Thoracic aorta (tissue), 2 donors: ENCODE measurements around the gene MAB21L1. TPM values are rescaled to one million over a fixed set of nuclear protein-coding genes. Genes with fewer than 3 reads are reported as not detected.

Experiments
- ATAC-seq: fragments of 150-250 bp; one replicate; pipeline ENCODE4 v1.8.0; 2017; ENCODE audit warnings: low read depth; ENCODE audit not compliant: insufficient number of reproducible peaks, low FRiP score
- DNase-seq: peaks from one replicate; pipeline ENCODE4 v3.0.0-alpha.2; 2020; ENCODE audit warnings: low spot score
- H3K27ac ChIP-seq, 2 donors: fragments of 200-600 bp; sonication (generic); 1 replicate in 1 of 2; 2 replicates in 1 of 2; pipeline ENCODE4 v1.5.1; 2016; ENCODE audit warnings: mild to moderate bottlenecking in 2 of 2, moderate library complexity in 2 of 2
- H3K27me3 ChIP-seq: fragments of 200-600 bp; sonication (generic); replicated peaks from 2 replicates; pipeline ENCODE4 v1.6.0; 2016; ENCODE audit warnings: mild to moderate bottlenecking; ENCODE audit not compliant: insufficient read depth
- H3K36me3 ChIP-seq: fragments of 200-600 bp; sonication (generic); one replicate; pipeline ENCODE4 v1.5.1; 2016
- H3K4me1 ChIP-seq, 2 donors: fragments of 200-600 bp; sonication (generic); 1 replicate in 1 of 2; 2 replicates in 1 of 2; pipeline versions ENCODE4 v1.5.1 to v1.6.0; 2016; ENCODE audit warnings: low read depth in 2 of 2, mild to moderate bottlenecking in 1 of 2; ENCODE audit not compliant: control insufficient read depth in 1 of 2
- H3K4me3 ChIP-seq: fragments of 200-600 bp; sonication (generic); 2 replicates; pipeline ENCODE4 v1.5.1; 2016; ENCODE audit warnings: mild to moderate bottlenecking
- H3K9me3 ChIP-seq: fragments of 200-600 bp; sonication (generic); 2 replicates; pipeline ENCODE4 v1.5.1; 2016
- total RNA-seq, 2 donors: library from RNA; depleted of rRNA; stranded (reverse); fragments of >200 nt; gene quantifications; one replicate each; pipeline versions ENCODE4 v1.1.0 to v1.2.3, GENCODE V29; 2016
- TF ChIP-seq, protein P1 (sequence below): fragments of 200-600 bp; sonication (generic); IDR thresholded peaks from one replicate; pipeline ENCODE4 v1.5.1; 2019; ENCODE audit warnings: antibody characterized with exemption

MAB21L1 gene
- total RNA-seq, 2 donors from 2014 or later, result 0.63 to 1.1 TPM

DNA sequence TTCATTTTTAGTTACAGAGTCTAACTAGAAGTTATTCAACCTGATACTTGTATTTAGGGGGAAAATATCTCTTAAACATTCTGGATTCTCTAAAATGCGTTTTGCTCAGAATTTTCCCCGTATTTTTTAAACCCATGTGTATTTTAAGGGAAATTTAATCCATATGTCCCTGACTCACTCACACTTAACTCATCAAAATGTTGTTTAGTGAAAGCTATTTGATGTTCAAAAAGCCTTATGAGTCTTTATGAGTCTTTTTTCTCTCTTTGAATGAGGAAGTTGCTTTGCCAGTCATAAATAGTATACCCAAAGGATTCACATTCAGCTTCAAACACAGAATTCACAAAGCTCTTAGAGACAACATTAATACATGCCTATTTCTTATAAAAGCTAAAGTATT is 16.4 kb downstream of the MAB21L1 start:
- H3K27ac ChIP-seq, result no peak overlapping the region
- no peak for DNase-seq
- H3K36me3 ChIP-seq, result no peaks in the 10 kb centered on the region
- TF ChIP-seq, protein P1, sequence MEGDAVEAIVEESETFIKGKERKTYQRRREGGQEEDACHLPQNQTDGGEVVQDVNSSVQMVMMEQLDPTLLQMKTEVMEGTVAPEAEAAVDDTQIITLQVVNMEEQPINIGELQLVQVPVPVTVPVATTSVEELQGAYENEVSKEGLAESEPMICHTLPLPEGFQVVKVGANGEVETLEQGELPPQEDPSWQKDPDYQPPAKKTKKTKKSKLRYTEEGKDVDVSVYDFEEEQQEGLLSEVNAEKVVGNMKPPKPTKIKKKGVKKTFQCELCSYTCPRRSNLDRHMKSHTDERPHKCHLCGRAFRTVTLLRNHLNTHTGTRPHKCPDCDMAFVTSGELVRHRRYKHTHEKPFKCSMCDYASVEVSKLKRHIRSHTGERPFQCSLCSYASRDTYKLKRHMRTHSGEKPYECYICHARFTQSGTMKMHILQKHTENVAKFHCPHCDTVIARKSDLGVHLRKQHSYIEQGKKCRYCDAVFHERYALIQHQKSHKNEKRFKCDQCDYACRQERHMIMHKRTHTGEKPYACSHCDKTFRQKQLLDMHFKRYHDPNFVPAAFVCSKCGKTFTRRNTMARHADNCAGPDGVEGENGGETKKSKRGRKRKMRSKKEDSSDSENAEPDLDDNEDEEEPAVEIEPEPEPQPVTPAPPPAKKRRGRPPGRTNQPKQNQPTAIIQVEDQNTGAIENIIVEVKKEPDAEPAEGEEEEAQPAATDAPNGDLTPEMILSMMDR, result no peak
- no peak overlapping the region for H3K4me3 ChIP-seq
- no peaks in the 10 kb centered on the region for H3K9me3 ChIP-seq
- no peaks in the 10 kb centered on the region for H3K27me3 ChIP-seq
- H3K4me1 ChIP-seq, result no peaks in the 10 kb centered on the region
- ATAC-seq, result no peak

DNA sequence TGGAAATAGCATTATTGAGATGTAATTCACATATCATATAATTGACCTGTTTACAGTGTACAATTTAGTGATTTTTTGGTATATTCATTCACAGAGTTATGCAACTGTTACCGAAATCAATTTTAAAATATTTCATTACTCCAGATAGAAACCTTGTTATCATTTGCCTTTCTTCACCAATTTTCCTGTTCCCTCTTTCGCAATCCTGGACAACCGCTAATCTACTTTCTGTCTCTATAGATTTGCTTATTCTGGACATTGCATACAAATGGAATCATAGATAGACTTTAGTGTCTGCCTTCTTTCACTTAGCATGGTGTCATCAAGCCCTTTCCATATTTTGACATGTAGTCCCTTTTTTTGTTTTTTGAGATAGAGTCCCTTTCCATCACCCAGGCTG is 19.2 kb downstream of the MAB21L1 start:
- H3K27ac ChIP-seq, result no peak overlapping the region
- no peak for ATAC-seq
- no peaks in the 10 kb centered on the region for H3K36me3 ChIP-seq
- no peaks in the 10 kb centered on the region for H3K27me3 ChIP-seq
- H3K4me1 ChIP-seq, result no peaks in the 10 kb centered on the region
- no peak for DNase-seq
- H3K9me3 ChIP-seq, result no peaks in the 10 kb centered on the region
- H3K4me3 ChIP-seq, result no peak overlapping the region
- TF ChIP-seq, protein P1, result no peak

DNA sequence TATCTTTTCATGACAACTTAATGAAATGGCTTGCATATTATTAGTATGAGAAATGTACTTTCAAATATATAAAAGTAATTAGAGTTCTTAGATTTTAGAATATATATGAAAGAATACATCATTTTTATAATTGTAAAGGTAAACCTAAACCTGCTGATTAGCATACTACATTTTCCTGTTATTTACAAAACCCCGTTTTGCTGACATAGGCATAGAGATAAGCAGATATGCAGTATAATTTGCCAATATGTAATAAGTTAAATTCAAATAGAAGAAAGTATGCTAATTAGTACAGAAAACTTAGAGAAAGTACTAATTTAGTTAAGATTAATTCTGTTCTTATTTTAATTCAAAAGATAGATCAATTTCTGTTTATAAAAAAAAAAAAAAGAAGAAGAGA is 21.5 kb downstream of the MAB21L1 start:
- no peaks in the 10 kb centered on the region for H3K4me1 ChIP-seq
- H3K27ac ChIP-seq, result no peak overlapping the region
- ATAC-seq (no peak), DNase-seq (no peak)
- no peak overlapping the region for H3K4me3 ChIP-seq
- H3K27me3 ChIP-seq, result no peaks in the 10 kb centered on the region
- no peaks in the 10 kb centered on the region for H3K36me3 ChIP-seq
- no peaks in the 10 kb centered on the region for H3K9me3 ChIP-seq
- TF ChIP-seq, protein P1, result no peak

DNA sequence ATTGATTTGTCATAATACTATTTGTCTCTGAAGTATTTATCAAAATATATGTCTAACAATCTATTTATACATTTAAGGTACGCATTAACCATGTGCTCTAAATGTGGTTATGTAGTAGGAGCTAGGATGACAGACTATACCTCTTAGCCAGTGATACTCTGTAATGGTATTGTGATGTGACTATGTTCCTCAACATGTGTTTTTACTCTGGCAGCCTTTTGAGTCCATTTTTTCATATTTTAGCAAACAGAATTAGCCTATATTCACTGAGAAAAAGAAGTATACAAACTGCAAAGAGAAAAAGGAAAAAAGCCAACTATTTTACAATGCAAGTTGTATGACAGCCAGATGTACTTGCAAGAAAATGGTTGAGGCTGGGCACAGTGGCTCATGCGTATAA is 26.7 kb downstream of the MAB21L1 start:
- H3K4me3 ChIP-seq, result no peak overlapping the region
- H3K36me3 ChIP-seq, result no peaks in the 10 kb centered on the region
- H3K27me3 ChIP-seq, result no peaks in the 10 kb centered on the region
- TF ChIP-seq, protein P1, result no peak
- H3K9me3 ChIP-seq, result no peaks in the 10 kb centered on the region
- no peak overlapping the region for H3K27ac ChIP-seq
- no peak for ATAC-seq
- DNase-seq, result no peak
- no peaks in the 10 kb centered on the region for H3K4me1 ChIP-seq

DNA sequence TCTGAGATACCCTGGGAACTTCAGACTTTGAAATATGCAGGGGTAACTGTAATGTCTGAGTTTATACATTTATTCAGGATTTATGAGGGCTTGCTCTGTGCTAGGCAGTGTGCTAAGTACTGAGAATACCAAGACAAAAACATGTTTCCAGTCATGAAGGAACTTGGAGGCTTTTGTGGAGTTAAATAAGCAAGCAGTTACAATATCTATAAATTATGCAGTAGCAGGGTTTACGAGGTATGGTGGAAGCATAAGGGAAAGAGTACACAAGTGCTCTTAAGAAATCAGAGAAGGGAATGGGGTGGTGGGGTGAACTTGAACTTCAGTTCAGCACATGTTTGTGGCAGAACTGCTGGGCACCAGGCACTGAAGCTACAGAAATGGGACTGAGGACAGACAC is 28.0 kb downstream of the MAB21L1 start:
- TF ChIP-seq, protein P1, result no peak
- Histone ChIP-seq H3K4me3 (no peak overlapping the region), H3K36me3 (no peaks in the 10 kb centered on the region), H3K4me1 (no peaks in the 10 kb centered on the region), H3K27ac (no peak overlapping the region), H3K27me3 (no peaks in the 10 kb centered on the region), H3K9me3 (no peaks in the 10 kb centered on the region)
- DNase-seq (no peak), ATAC-seq (no peak)
